Measurements from ENCODE around the gene RNU1-2. TPM values are rescaled to one million over a fixed set of nuclear protein-coding genes. Genes with fewer than 3 reads are reported as not detected.
A peak's percentile ranks its signal among the peaks of the same experiment; 100 is the strongest.
"Not testable (repeated sequence)": the region's sequence is repeated elsewhere in the genome, so short reads cannot be mapped to it uniquely, and the experiment has no call there.

Gene RNU1-2
- total RNA-seq, 1 donor from 2014 or later = 2,369 TPM

DNA sequence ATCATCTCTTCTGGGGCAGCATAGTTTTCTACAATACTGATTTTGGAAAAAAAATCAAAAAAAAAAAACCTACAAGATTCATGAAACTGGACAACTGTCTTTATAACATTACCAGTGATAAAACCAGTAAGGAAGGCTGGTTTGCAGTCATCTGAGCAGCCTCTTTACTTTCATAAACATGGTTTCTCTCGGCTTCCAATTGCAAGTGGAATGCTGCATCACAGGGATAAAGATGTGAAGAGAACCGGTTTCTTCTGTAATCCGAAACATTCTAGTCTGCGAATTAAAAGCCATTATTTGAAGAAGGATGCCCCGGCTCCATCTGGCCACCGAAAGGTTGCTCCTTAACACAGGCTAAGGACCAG lies 565 bp upstream of the RNU1-2 start:
- intact Hi-C loops (cut with micrococcal nuclease); H3K36me3 Mint-ChIP-seq (ENCODE audit: low read depth); DNase-seq (ENCODE audit: low spot score); H3K9me3 Mint-ChIP-seq: not testable (repeated sequence)
- H3K27me3 Mint-ChIP-seq (ENCODE audit: low read depth) = peaks cover 25% of the 10 kb centered on the region
- H3K27ac Mint-ChIP-seq = peak overlapping the region; percentile 100
- H3K4me3 Mint-ChIP-seq (ENCODE audit: low read depth) = peak overlapping the region; percentile 81
- peaks cover 21% of the 10 kb centered on the region for H3K4me1 Mint-ChIP-seq (ENCODE audit: low read depth)

DNA sequence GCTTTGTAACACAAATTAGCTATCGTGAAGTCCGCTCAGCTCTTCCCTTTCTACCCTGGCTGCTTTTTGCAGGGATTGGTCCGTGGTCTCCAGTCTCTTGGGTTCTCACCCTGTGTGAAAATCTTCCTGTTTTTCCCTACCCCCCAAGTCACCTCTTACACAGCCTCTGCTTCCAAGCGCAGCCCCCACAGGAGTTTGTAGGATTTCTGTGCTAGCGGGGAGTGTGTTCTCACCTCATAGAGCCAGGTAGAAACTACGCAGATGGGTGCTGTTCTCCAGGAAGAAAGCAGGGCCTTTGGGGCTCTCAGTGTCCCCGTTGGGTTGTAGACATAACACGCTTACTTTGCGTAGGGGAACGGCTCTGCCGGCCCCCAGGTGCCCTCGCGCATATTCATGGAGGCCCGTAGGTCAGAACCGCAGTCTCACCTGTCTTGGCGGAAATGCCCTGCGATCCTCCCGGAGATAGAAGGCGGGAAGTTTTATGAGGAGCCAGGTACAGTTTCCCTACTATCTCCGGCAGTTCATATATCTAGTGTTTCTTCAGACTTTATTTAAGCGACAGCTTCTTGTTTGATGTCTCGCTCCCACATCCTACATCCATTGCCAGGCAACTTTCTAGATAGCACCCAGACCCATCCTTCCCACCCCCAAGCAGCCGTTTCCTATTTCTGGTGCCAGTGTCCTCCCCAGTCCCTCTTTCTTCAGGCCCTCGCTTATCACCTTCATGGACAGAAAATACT lies 706 bp downstream of the RNU1-2 start:
- H3K4me1 Mint-ChIP-seq (ENCODE audit: low read depth) = peaks cover 28% of the 10 kb centered on the region
- peak overlapping the region; percentile 81 for H3K4me3 Mint-ChIP-seq (ENCODE audit: low read depth)
- H3K27me3 Mint-ChIP-seq (ENCODE audit: low read depth) = peaks cover 16% of the 10 kb centered on the region
- intact Hi-C loops (cut with micrococcal nuclease) = loop anchor here (1.0 kb wide), 1 partner anchor 8 kb away; no protein-coding TSS in a partner anchor
- H3K36me3 Mint-ChIP-seq (ENCODE audit: low read depth); H3K9me3 Mint-ChIP-seq: not testable (repeated sequence)
- H3K27ac Mint-ChIP-seq = peak overlapping the region; percentile 100
- peak; percentile 84 for DNase-seq (ENCODE audit: low spot score)

DNA sequence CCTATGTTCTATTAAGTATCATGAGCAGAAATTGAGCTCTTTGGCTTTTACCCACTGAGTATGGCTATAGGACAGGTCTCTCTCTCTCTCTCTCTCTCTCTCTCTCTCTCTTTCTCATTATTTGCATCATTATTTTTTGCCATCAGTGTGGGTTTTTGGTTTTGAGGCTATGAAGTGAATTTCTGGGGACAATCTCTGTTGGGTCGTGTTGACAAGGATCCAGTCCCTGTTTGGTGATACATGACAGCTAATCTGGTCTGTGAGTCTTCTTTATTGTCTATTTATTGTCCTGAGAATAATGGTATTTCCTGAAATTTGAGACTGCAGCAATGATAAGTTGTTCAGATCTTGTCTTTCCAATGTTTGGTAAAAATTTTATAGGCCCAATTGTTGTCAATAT lies 1.9 kb downstream of the RNU1-2 start:
- intact Hi-C loops (cut with micrococcal nuclease) = not testable (repeated sequence)

DNA sequence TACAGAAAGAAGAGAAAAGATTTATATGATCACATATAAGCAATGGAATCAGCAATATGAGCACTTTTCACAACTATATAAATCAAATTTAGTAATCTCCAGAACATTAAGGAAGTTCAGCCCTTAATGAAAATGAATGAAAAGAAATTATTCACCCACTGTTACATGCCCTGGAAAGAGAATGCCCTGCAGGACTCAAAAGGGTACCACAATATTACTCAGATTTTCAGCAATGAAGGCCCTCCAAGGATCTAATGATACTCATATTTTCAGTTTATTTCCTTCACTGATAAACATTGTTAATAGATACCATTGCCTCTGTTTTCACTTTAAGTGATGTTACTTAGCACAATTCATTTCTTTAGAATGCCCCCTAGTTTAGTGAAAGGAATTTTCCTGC lies 2.5 kb downstream of the RNU1-2 start:
- peaks cover 36% of the 10 kb centered on the region for H3K4me1 Mint-ChIP-seq (ENCODE audit: low read depth)
- DNase-seq (ENCODE audit: low spot score); intact Hi-C loops (cut with micrococcal nuclease); H3K9me3 Mint-ChIP-seq; H3K27me3 Mint-ChIP-seq (ENCODE audit: low read depth); H3K27ac Mint-ChIP-seq; H3K36me3 Mint-ChIP-seq (ENCODE audit: low read depth); H3K4me3 Mint-ChIP-seq (ENCODE audit: low read depth): not testable (repeated sequence)

More for the DNA sequence above, 1.9 kb downstream of the RNU1-2 start:
- H3K27me3 Mint-ChIP-seq (ENCODE audit: low read depth); H3K9me3 Mint-ChIP-seq; H3K36me3 Mint-ChIP-seq (ENCODE audit: low read depth); DNase-seq (ENCODE audit: low spot score): not testable (repeated sequence)
- Mint-ChIP-seq H3K4me3 (ENCODE audit: low read depth) (peak overlapping the region; percentile 79), H3K27ac (peak overlapping the region; percentile 81), H3K4me1 (ENCODE audit: low read depth) (peaks cover 31% of the 10 kb centered on the region)

DNA sequence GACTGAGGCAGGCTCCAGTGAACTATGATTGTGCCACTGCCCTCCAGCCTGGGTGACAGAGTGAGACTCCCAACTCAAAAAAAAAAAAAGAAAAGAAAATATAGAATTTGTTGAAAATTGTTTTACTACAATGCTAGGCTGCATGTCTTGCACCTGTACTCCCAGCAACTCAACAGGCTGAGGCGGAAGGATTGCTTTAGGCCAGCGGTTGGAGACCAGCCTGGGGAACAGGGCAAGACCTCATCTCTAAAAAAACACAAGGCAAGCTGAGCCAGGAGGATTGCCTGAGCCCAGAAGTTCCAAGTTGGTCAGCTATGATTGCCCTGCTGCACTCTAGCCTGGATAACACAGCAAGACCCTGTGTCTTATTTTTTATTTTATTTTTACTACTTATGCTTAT lies 3.2 kb downstream of the RNU1-2 start:
- H3K4me3 Mint-ChIP-seq (ENCODE audit: low read depth); H3K36me3 Mint-ChIP-seq (ENCODE audit: low read depth); H3K9me3 Mint-ChIP-seq; intact Hi-C loops (cut with micrococcal nuclease); H3K27me3 Mint-ChIP-seq (ENCODE audit: low read depth); H3K27ac Mint-ChIP-seq; DNase-seq (ENCODE audit: low spot score): not testable (repeated sequence)
- H3K4me1 Mint-ChIP-seq (ENCODE audit: low read depth) = peaks cover 42% of the 10 kb centered on the region

DNA sequence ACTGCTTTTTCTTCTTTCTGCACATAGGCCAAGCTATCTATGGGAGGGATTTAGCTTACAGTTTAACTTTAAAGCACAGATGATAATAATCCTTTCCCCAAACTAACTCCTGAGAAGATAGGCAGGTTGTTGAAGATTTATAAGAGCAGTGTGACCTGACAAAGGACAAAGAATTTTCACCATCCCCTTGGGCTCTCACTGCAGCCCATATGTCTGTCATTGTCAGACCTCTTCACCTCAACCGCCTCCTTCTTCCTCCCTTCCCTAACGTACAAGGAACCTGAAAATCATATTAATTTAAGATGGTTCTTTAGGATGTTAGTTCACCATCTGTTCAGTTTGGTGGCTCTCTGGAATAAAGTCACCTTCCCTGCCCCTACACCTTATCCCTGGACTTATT lies 5.0 kb downstream of the RNU1-2 start:
- no peak overlapping the region for H3K27ac Mint-ChIP-seq
- no peak overlapping the region for H3K4me3 Mint-ChIP-seq (ENCODE audit: low read depth)
- peaks cover 37% of the 10 kb centered on the region for H3K4me1 Mint-ChIP-seq (ENCODE audit: low read depth)
- H3K27me3 Mint-ChIP-seq (ENCODE audit: low read depth) = no peaks in the 10 kb centered on the region
- no peaks in the 10 kb centered on the region for H3K36me3 Mint-ChIP-seq (ENCODE audit: low read depth)
- no peak for DNase-seq (ENCODE audit: low spot score)
- no peaks in the 10 kb centered on the region for H3K9me3 Mint-ChIP-seq
- intact Hi-C loops (cut with micrococcal nuclease) = no loop called here

DNA sequence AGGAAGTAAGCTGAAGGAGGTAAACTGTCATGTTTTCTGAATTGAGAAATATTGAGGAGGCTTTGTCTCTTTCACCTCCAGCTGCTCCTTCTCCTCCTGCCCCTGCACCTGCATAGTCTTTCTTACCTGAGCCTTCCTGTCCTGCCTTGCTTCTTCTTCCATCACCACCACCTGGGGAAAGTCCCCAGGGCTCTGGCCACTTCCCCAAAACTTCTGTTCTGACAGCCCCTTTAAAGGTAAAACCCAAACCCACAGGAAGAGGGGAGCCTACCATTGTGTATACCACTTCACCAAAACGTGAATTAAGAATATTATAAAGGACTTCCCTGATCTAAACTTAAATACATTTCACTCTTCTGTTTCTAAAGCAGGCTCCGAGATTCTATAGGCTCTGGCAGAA lies 5.6 kb downstream of the RNU1-2 start:
- Mint-ChIP-seq H3K27ac (peak overlapping the region; percentile 38), H3K4me1 (ENCODE audit: low read depth) (peaks cover 35% of the 10 kb centered on the region)
- intact Hi-C loops (cut with micrococcal nuclease); DNase-seq (ENCODE audit: low spot score); H3K4me3 Mint-ChIP-seq (ENCODE audit: low read depth); H3K9me3 Mint-ChIP-seq; H3K36me3 Mint-ChIP-seq (ENCODE audit: low read depth); H3K27me3 Mint-ChIP-seq (ENCODE audit: low read depth): not testable (repeated sequence)

DNA sequence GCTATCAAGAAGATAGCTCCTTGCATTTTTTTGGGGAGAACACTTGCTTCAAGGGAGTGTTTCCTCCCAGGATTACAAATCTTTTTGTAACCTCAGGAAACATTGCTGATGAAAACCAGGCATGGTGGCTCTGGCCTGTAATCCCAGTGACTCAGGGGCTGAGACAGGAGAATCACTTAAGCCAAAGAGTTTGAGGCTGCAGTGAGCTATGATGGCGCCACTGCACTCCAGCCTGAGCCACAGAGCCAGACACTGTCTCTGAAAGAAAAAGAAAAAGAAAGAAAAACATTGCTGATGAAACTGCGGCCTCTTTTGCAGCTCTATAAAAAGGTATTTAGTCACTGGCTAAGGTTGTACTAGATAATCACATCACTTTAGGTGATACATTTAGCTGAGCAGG lies 7.3 kb downstream of the RNU1-2 start:
- H3K36me3 Mint-ChIP-seq (ENCODE audit: low read depth) = no peaks in the 10 kb centered on the region
- H3K27me3 Mint-ChIP-seq (ENCODE audit: low read depth) = no peaks in the 10 kb centered on the region
- no peak overlapping the region for H3K27ac Mint-ChIP-seq
- no peak overlapping the region for H3K4me3 Mint-ChIP-seq (ENCODE audit: low read depth)
- no peaks in the 10 kb centered on the region for H3K9me3 Mint-ChIP-seq
- DNase-seq (ENCODE audit: low spot score) = no peak
- intact Hi-C loops (cut with micrococcal nuclease) = no loop called here
- peaks cover 25% of the 10 kb centered on the region for H3K4me1 Mint-ChIP-seq (ENCODE audit: low read depth)

DNA sequence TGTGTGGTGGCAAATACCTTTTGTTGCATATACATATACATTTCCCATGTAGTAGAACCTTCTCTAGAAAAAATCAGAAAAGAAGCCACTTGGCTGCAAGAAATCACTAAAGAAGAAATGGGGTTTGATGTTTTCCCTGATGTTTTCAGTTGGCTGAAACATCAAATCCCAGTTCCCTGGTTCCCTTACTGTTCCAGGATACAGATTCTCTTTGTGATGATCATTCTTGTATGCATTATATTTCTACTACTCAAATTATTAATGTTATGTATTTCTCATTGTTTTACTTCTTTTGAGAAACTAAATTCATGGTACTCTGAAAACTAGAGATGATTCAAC lies 7.6 kb downstream of the RNU1-2 start:
- Mint-ChIP-seq H3K27ac (no peak overlapping the region), H3K27me3 (ENCODE audit: low read depth) (no peaks in the 10 kb centered on the region), H3K4me3 (ENCODE audit: low read depth) (no peak overlapping the region), H3K4me1 (ENCODE audit: low read depth) (peaks cover 24% of the 10 kb centered on the region), H3K36me3 (ENCODE audit: low read depth) (no peaks in the 10 kb centered on the region), H3K9me3 (no peaks in the 10 kb centered on the region)
- no peak for DNase-seq (ENCODE audit: low spot score)
- intact Hi-C loops (cut with micrococcal nuclease) = no loop called here

DNA sequence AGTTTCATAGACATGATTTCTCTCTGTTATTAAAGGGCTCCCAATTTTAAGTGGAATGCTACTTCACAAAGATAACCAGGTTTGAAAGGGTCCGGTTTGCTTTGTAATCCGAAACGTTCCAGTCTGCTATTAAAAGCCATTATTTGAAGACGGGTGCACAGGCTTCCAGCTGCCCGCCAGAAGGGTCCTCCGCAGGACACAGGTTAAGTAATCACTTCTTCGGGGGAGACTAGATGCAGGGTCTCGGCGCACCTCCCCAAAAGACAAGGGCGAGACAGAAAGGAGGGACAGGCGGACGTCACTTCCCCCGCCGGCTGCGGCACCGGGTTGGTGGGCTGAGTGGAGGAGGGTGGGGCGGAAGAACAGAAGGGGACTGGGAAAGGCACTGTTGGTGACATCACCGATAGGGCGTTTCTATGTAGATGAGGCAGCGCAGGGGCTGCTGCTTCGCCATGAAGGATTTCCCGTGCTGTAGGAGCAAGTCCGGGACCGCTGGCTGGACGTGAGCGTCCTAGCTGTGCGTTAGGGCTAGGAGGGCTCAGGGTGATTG lies 8.9 kb downstream of the RNU1-2 start:
- Mint-ChIP-seq H3K4me3 (ENCODE audit: low read depth) (no peak overlapping the region), H3K9me3 (no peaks in the 10 kb centered on the region), H3K27ac (no peak overlapping the region), H3K27me3 (ENCODE audit: low read depth) (no peaks in the 10 kb centered on the region), H3K4me1 (ENCODE audit: low read depth) (peaks cover 24% of the 10 kb centered on the region), H3K36me3 (ENCODE audit: low read depth) (no peaks in the 10 kb centered on the region)
- peak; percentile 99 for DNase-seq (ENCODE audit: low spot score)
- intact Hi-C loops (cut with micrococcal nuclease) = loop anchor here (1.0 kb wide), 3 partner anchors 8 to 390 kb away; partner anchors contain the start of gene RNU1-1

DNA sequence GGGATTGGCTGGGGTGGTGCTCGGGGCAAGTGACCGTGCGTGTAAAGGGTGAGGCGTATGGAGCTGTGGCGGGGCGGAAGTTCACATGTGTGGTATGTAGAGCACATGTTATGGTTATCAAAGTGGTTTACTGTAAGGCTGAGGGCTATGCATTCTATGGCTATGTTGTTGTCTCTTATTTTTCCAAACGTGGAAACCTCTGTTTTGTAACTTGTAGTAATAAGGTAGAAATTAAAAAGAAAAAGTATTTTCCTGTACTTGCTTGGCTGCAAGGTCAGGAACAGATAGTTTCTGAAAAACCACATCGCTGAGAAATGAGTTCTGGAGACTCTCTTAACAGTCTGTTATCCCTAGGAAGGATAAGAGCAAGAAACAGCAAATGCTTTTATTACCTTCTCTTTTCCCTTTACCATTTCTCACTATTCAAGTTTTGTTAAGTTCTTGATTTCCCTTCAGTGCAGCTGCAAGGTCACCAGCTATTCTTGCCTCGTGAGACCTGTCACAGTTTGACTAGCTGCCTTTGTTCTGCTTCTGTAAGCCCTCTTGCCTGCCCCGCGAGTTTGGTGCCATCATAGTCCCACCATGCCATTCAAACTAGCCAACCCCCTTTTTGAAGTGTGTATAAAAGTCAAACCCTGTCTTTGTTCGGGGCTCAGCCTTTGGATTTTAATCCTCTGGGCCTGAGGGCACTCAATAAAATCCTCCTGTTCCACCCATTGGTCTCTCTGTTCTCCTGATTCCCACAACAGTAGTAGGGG lies 9.5 kb downstream of the RNU1-2 start:
- peaks cover 2% of the 10 kb centered on the region for H3K27me3 Mint-ChIP-seq (ENCODE audit: low read depth)
- H3K9me3 Mint-ChIP-seq = no peaks in the 10 kb centered on the region
- peak; percentile 54 for DNase-seq (ENCODE audit: low spot score)
- peaks cover 24% of the 10 kb centered on the region for H3K4me1 Mint-ChIP-seq (ENCODE audit: low read depth)
- H3K27ac Mint-ChIP-seq = no peak overlapping the region
- no peak overlapping the region for H3K4me3 Mint-ChIP-seq (ENCODE audit: low read depth)
- H3K36me3 Mint-ChIP-seq (ENCODE audit: low read depth) = no peaks in the 10 kb centered on the region
- intact Hi-C loops (cut with micrococcal nuclease) = loop anchor here (1.0 kb wide), 2 partner anchors 8 to 391 kb away; partner anchors contain the start of gene RNU1-1

DNA sequence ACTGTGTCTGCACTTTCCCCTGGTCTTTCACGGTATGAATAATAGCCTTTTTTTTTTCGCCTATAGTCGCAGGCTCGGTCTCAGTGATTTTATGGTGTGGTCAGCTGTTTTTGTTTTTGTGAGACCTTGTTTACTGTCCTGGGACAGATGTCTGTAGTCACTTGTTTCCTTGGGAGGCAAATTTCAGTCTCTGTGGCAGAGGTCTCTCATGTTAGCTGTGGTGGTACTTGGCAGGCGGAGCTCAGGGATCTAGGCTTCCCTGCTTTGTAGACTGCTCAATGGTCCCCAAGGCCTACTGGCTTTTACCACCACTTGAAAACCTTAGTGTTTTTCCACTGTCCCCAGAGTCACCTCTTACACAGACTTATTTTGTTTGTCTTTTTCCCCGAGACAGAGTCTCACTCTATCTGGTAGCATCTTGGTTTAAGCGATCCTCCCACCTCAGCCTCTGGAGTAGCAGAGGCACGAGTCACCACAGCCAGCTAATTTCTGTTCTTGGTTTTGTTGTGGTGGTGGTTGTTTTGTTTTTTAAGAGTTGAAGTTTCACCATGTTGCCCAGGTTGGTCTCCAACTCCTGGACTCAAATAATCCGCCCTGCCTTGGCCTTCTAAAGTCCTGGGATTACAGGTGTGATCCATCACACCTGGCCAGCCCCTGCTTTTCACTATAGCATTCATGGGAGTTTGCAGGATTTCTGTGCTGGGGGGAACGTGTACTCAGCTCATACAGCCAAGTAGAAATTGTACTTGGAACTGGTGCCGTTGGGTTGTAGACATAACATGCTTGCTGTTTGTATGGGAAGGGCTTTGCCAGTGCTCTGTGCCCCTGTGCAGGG lies 10.3 kb downstream of the RNU1-2 start:
- H3K4me3 Mint-ChIP-seq (ENCODE audit: low read depth) = no peak overlapping the region
- peaks cover 2% of the 10 kb centered on the region for H3K27me3 Mint-ChIP-seq (ENCODE audit: low read depth)
- peaks cover 19% of the 10 kb centered on the region for H3K4me1 Mint-ChIP-seq (ENCODE audit: low read depth)
- no peaks in the 10 kb centered on the region for H3K9me3 Mint-ChIP-seq
- intact Hi-C loops (cut with micrococcal nuclease) = loop anchor here (1.0 kb wide), 2 partner anchors 7 to 392 kb away; partner anchors contain the start of gene RNU1-1
- DNase-seq (ENCODE audit: low spot score) = no peak
- no peak overlapping the region for H3K27ac Mint-ChIP-seq
- H3K36me3 Mint-ChIP-seq (ENCODE audit: low read depth) = no peaks in the 10 kb centered on the region

Data from activated T-helper 2 cell treated with anti-CD3 and anti-CD28 coated beads, Interferon-gamma antibody, Interleukin-2, Interleukin-4, amounts not matched to agents 10 μg/mL and 5 μg/mL and 100 μg/mL, durations not matched to agents 14 hours and 24 hours and 36 hours (primary cell).